Measurements from ENCODE around the gene SRGAP3. TPM values are rescaled to one million over a fixed set of nuclear protein-coding genes. Genes with fewer than 3 reads are reported as not detected.

SRGAP3 gene
- total RNA-seq, 4 donors from 2014 or later: 7.5 to 33.8 (median 16.0) TPM

DNA sequence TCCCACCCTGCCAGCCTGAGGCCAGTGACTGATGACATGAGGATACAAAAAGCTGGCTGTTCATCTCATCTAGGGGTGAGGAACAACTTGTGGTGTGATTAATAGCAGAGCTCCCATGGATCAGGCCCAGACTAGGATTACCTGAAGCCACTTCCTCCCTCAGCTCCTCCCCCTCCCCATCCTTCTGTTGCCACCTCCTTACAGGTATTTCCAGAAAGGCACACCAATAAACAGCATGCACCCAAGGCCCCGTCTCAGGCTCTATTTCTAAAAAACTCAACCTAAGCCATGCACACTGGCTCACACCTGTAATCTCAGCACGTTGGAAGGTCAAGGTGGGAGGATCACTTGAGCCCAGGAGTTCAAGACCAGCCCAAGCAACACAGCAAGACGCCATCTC lies 54.1 kb downstream of the SRGAP3 start:
- no peaks in the 10 kb centered on the region for H3K9me3 ChIP-seq
- in situ Hi-C loops (cut with MboI; ENCODE audit: low pct_ligation_motif_present in 1 of 4, low pct_unique_long_range_greater_than_20kb in 1 of 4, low sequenced_read_pairs in 3 of 4): no loop called here
- no peaks in the 10 kb centered on the region for H3K4me1 ChIP-seq
- no peaks in the 10 kb centered on the region for H3K27me3 ChIP-seq
- no peaks in the 10 kb centered on the region for H3K36me3 ChIP-seq
- WGBS, 2 donors (ENCODE audit: low coverage in 1 of 2): 89% methylated on average over 3 of the region's 3 CpGs; no CpG with 5 or more reads in 1 of the 2 donors
- no peak overlapping the region for H3K27ac ChIP-seq
- DNase-seq: no peak
- no peak overlapping the region for H3K4me3 ChIP-seq
- intact Hi-C loops (cut with DNase I; ENCODE audit: low total_unique reads): no loop called here
- TF ChIP-seq POLR2AphosphoS5 (IDR thresholded peaks at IDR 0.05) (no peak), POLR2A (IDR thresholded peaks at IDR 0.05) (no peak), EP300 (IDR thresholded peaks at IDR 0.05; ENCODE audit: low read depth) (no peak), CTCF (IDR thresholded peaks at IDR 0.05) (no peak)

- peak; percentile 25 for DNase-seq
- H3K27ac ChIP-seq: no peak overlapping the region
- no peaks in the 10 kb centered on the region for H3K9me3 ChIP-seq
- H3K4me3 ChIP-seq: no peak overlapping the region
- H3K36me3 ChIP-seq: no peaks in the 10 kb centered on the region
- H3K27me3 ChIP-seq: no peaks in the 10 kb centered on the region
- H3K4me1 ChIP-seq: no peaks in the 10 kb centered on the region
- TF ChIP-seq POLR2AphosphoS5 (IDR thresholded peaks at IDR 0.05) (no peak), POLR2A (IDR thresholded peaks at IDR 0.05) (no peak), EP300 (IDR thresholded peaks at IDR 0.05; ENCODE audit: low read depth) (no peak), CTCF (IDR thresholded peaks at IDR 0.05) (no peak)
- WGBS, 2 donors (ENCODE audit: low coverage in 1 of 2): 17 to 63% methylated on average over 1 to 4 of the region's 4 CpGs
- in situ Hi-C loops (cut with MboI; ENCODE audit: low pct_ligation_motif_present in 1 of 4, low pct_unique_long_range_greater_than_20kb in 1 of 4, low sequenced_read_pairs in 3 of 4): no loop called here
- intact Hi-C loops (cut with DNase I; ENCODE audit: low total_unique reads): no loop called here
Observed at GRCh38 chr3:9194509-9195184, 54.8 kb downstream of the SRGAP3 start.

DNA sequence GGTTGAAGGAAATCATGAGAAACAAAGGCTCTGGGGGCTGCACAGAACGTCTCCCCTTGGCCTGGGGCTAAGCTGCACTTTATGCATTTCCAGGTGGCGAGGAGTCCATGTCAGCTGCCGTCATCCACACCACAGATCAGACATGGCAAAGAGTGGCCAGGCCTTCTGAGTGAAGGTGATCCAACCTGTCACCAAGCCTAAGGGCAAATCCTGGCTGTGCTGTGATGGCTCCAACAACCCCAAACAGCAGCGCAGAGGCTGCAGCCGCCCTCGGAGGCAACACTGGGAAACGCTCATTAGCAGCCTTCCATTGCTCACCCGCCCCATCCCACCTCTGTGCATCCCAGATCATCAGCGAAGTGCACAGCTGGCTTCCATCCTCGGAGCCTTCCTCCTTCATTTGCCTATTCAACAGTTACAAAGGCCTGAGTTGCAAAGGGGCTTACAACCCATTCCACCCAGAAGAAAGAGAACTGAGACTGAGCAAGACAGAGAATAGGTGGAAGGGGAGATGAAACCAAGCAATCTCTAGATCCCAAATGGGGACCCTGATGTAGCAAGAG lies 55.7 kb downstream of the SRGAP3 start:
- TF ChIP-seq POLR2A (IDR thresholded peaks at IDR 0.05): no peak
- no peak for TF ChIP-seq CTCF (IDR thresholded peaks at IDR 0.05)
- no peak for TF ChIP-seq EP300 (IDR thresholded peaks at IDR 0.05; ENCODE audit: low read depth)
- H3K4me3 ChIP-seq: no peak overlapping the region
- WGBS, 2 donors (ENCODE audit: low coverage in 1 of 2): 90% methylated on average over 10 of the region's 10 CpGs; no CpG with 5 or more reads in 1 of the 2 donors
- no peaks in the 10 kb centered on the region for H3K9me3 ChIP-seq
- H3K27ac ChIP-seq: no peak overlapping the region
- intact Hi-C loops (cut with DNase I; ENCODE audit: low total_unique reads): no loop called here
- H3K27me3 ChIP-seq: no peaks in the 10 kb centered on the region
- no peaks in the 10 kb centered on the region for H3K36me3 ChIP-seq
- in situ Hi-C loops (cut with MboI; ENCODE audit: low pct_ligation_motif_present in 1 of 4, low pct_unique_long_range_greater_than_20kb in 1 of 4, low sequenced_read_pairs in 3 of 4): no loop called here
- no peaks in the 10 kb centered on the region for H3K4me1 ChIP-seq
- no peak for DNase-seq

- H3K36me3 ChIP-seq: no peaks in the 10 kb centered on the region
- 86 to 90% methylated on average over 4 of the region's 4 CpGs for WGBS, 2 donors (ENCODE audit: low coverage in 1 of 2)
- TF ChIP-seq CTCF (IDR thresholded peaks at IDR 0.05): no peak
- TF ChIP-seq EP300 (IDR thresholded peaks at IDR 0.05; ENCODE audit: low read depth): no peak
- TF ChIP-seq POLR2AphosphoS5 (IDR thresholded peaks at IDR 0.05): no peak
- TF ChIP-seq POLR2A (IDR thresholded peaks at IDR 0.05): no peak
- H3K9me3 ChIP-seq: no peaks in the 10 kb centered on the region
- no peak for DNase-seq
- no peaks in the 10 kb centered on the region for H3K4me1 ChIP-seq
- no peak overlapping the region for H3K27ac ChIP-seq
- H3K27me3 ChIP-seq: no peaks in the 10 kb centered on the region
- no peak overlapping the region for H3K4me3 ChIP-seq
- intact Hi-C loops (cut with DNase I; ENCODE audit: low total_unique reads): no loop called here
- in situ Hi-C loops (cut with MboI; ENCODE audit: low pct_ligation_motif_present in 1 of 4, low pct_unique_long_range_greater_than_20kb in 1 of 4, low sequenced_read_pairs in 3 of 4): no loop called here
Observed at GRCh38 chr3:9193211-9193610, 56.2 kb downstream of the SRGAP3 start.
